ENCODE measurements around the gene NTF3. TPM values are rescaled to one million over a fixed set of nuclear protein-coding genes. Genes with fewer than 3 reads are reported as not detected.

The NTF3 gene
- total RNA-seq, 2 donors from 2014 or later = 0.71 to 4.1 TPM

GRCh38 chr12:5498076-5498475 lies 66.2 kb downstream of the NTF3 start:
- Histone ChIP-seq H3K4me3 (ENCODE audit: low read length) (no peak overlapping the region), H3K4me1 (ENCODE audit: control insufficient read depth, insufficient read depth, low read length) (peaks cover 24% of the 10 kb centered on the region), H3K27me3 (ENCODE audit: control insufficient read depth, insufficient read depth, low read length, poor library complexity, severe bottlenecking) (peaks cover 23% of the 10 kb centered on the region), H3K9me3 (ENCODE audit: control insufficient read depth, low read length) (no peaks in the 10 kb centered on the region), H3K9ac (ENCODE audit: extremely low read depth, low read length, poor library complexity, severe bottlenecking) (no peak overlapping the region), H3K36me3 (ENCODE audit: control insufficient read depth, insufficient read depth, low read length) (no peaks in the 10 kb centered on the region), H3K27ac (ENCODE audit: low read depth, low read length) (no peak overlapping the region)
- H3K27me3 Mint-ChIP-seq (ENCODE audit: insufficient read depth) = peaks cover 11% of the 10 kb centered on the region
- H3K4me3 Mint-ChIP-seq = no peak overlapping the region
- H3K36me3 Mint-ChIP-seq (ENCODE audit: low read depth) = no peaks in the 10 kb centered on the region
- H3K27ac Mint-ChIP-seq = no peak overlapping the region
- no peak for DNase-seq
- H3K9me3 Mint-ChIP-seq = no peaks in the 10 kb centered on the region
- WGBS, 2 experiments (ENCODE audit: insufficient coverage in 1 of 2, insufficient read length in 1 of 2) = 91 to 100% methylated on average over 1 to 3 of the region's 3 CpGs
- peaks cover 50% of the 10 kb centered on the region for H3K4me1 Mint-ChIP-seq
- no peak for TF ChIP-seq CTCF (conservative IDR thresholded peaks at IDR 0.05)

GRCh38 chr12:5498806-5499205 lies 66.9 kb downstream of the NTF3 start:
- WGBS, 2 experiments (ENCODE audit: insufficient coverage in 1 of 2, insufficient read length in 1 of 2) = 96 to 100% methylated on average over 6 to 8 of the region's 8 CpGs
- H3K9ac ChIP-seq (ENCODE audit: extremely low read depth, low read length, poor library complexity, severe bottlenecking) = no peak overlapping the region

DNA sequence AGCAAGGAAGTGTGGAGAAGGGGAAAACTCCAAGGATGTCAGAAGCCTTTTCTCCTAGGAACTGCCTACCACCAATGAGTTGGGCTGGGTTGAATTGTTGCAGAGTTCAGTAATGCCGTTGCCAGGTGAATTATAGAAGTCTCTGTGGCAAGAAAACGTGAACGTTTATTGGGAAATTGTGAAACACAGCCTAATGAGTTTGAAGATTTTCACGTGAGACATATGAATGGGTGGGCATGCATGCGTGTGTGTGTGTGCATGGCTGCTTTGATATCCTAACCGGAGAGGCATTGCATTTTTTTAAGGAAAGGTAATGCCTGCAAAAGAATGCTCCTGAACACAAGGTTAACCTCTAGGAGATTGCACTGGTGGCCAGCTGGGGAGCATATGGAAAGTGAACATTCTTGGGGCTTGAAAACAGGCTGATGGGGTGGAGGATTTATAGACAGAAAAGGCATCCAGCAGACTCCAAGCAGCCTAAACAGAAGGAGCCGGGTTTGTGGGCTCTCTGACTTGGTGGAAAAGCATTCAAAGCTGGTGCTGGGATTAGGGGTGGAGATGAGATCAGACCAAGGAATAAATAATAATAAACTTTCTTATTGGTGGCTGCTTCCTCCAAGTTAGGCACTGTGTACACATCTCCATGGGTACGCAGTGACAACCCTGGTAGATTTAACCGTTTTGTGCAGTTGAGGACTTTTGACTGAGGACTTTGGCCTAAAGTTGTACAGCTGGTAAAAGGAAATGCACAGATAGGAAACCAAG lies 67.8 kb downstream of the NTF3 start:
- Mint-ChIP-seq H3K36me3 (ENCODE audit: low read depth) (no peaks in the 10 kb centered on the region), H3K27ac (no peak overlapping the region), H3K27me3 (ENCODE audit: insufficient read depth) (peaks cover 15% of the 10 kb centered on the region), H3K4me1 (peaks cover 43% of the 10 kb centered on the region), H3K9me3 (no peaks in the 10 kb centered on the region), H3K4me3 (no peak overlapping the region)
- DNase-seq = no peak
- Histone ChIP-seq H3K27me3 (ENCODE audit: control insufficient read depth, insufficient read depth, low read length, poor library complexity, severe bottlenecking) (peaks cover 25% of the 10 kb centered on the region), H3K4me3 (ENCODE audit: low read length) (no peak overlapping the region), H3K9ac (ENCODE audit: extremely low read depth, low read length, poor library complexity, severe bottlenecking) (no peak overlapping the region), H3K36me3 (ENCODE audit: control insufficient read depth, insufficient read depth, low read length) (no peaks in the 10 kb centered on the region), H3K9me3 (ENCODE audit: control insufficient read depth, low read length) (no peaks in the 10 kb centered on the region), H3K4me1 (ENCODE audit: control insufficient read depth, insufficient read depth, low read length) (peaks cover 24% of the 10 kb centered on the region), H3K27ac (ENCODE audit: low read depth, low read length) (no peak overlapping the region)
- TF ChIP-seq CTCF (conservative IDR thresholded peaks at IDR 0.05) = no peak
- 88 to 93% methylated on average over 7 to 9 of the region's 9 CpGs for WGBS, 2 experiments (ENCODE audit: insufficient coverage in 1 of 2, insufficient read length in 1 of 2)

More at GRCh38 chr12:5498806-5499205, 66.9 kb downstream of the NTF3 start:
- H3K4me3 Mint-ChIP-seq = no peak overlapping the region
- TF ChIP-seq CTCF (conservative IDR thresholded peaks at IDR 0.05) = no peak
- H3K4me1 Mint-ChIP-seq = peaks cover 43% of the 10 kb centered on the region
- Histone ChIP-seq H3K27me3 (ENCODE audit: control insufficient read depth, insufficient read depth, low read length, poor library complexity, severe bottlenecking) (peaks cover 25% of the 10 kb centered on the region), H3K9me3 (ENCODE audit: control insufficient read depth, low read length) (no peaks in the 10 kb centered on the region), H3K27ac (ENCODE audit: low read depth, low read length) (no peak overlapping the region), H3K4me1 (ENCODE audit: control insufficient read depth, insufficient read depth, low read length) (peaks cover 24% of the 10 kb centered on the region), H3K36me3 (ENCODE audit: control insufficient read depth, insufficient read depth, low read length) (no peaks in the 10 kb centered on the region), H3K4me3 (ENCODE audit: low read length) (no peak overlapping the region)
- no peaks in the 10 kb centered on the region for H3K9me3 Mint-ChIP-seq
- H3K36me3 Mint-ChIP-seq (ENCODE audit: low read depth) = no peaks in the 10 kb centered on the region
- no peak overlapping the region for H3K27ac Mint-ChIP-seq
- DNase-seq = no peak
- H3K27me3 Mint-ChIP-seq (ENCODE audit: insufficient read depth) = peaks cover 15% of the 10 kb centered on the region
